Trophoblast cell (in vitro differentiated cells and primary cell): ENCODE data around the gene KCNH2.

Experiments
- DNase-seq, 2 donors: peaks; one replicate each; pipeline ENCODE4 v3.0.0-alpha.2; 2016
- H2AFZ ChIP-seq: 2 replicates; pipeline ENCODE4 v1.6.1; 2013; ENCODE audit warnings: low read length, moderate library complexity, mild to moderate bottlenecking; ENCODE audit not compliant: insufficient read depth, poor library complexity
- H2AK5ac ChIP-seq: 2 replicates; pipeline ENCODE4 v1.6.1; 2013; ENCODE audit warnings: mild to moderate bottlenecking, low read length
- H2BK120ac ChIP-seq: 2 replicates; pipeline ENCODE4 v1.6.1; 2013; ENCODE audit warnings: low read length, mild to moderate bottlenecking, moderate library complexity; ENCODE audit not compliant: insufficient read depth, poor library complexity
- H2BK12ac ChIP-seq: 2 replicates; pipeline ENCODE4 v1.6.1; 2013; ENCODE audit warnings: mild to moderate bottlenecking, low read length, moderate library complexity
- H2BK5ac ChIP-seq: 2 replicates; pipeline ENCODE4 v1.6.1; 2013; ENCODE audit warnings: low read length, low read depth, moderate library complexity, mild to moderate bottlenecking; ENCODE audit not compliant: poor library complexity
- H3K14ac ChIP-seq: 2 replicates; pipeline ENCODE4 v1.6.1; 2013; ENCODE audit warnings: mild to moderate bottlenecking, low read length
- H3K18ac ChIP-seq: 2 replicates; pipeline ENCODE4 v1.6.1; 2013; ENCODE audit warnings: mild to moderate bottlenecking, low read length
- H3K23ac ChIP-seq: 2 replicates; pipeline ENCODE4 v1.6.1; 2013; ENCODE audit warnings: low read length
- H3K27ac ChIP-seq: 2 replicates; pipeline ENCODE4 v1.5.1; 2013; ENCODE audit warnings: low read depth, mild to moderate bottlenecking, inconsistent platforms, low read length, moderate library complexity
- H3K27me3 ChIP-seq: 2 replicates; pipeline ENCODE4 v1.6.1; 2013; ENCODE audit warnings: inconsistent platforms, mild to moderate bottlenecking, low read length, moderate library complexity; ENCODE audit not compliant: insufficient read depth
- H3K36me3 ChIP-seq, 2 experiments: 1 replicate in 1 of 2; 2 replicates in 1 of 2; pipeline ENCODE4 v1.6.1; 2013; ENCODE audit warnings: low read length in 2 of 2, mild to moderate bottlenecking in 2 of 2, moderate library complexity in 1 of 2; ENCODE audit not compliant: insufficient read depth in 2 of 2, control insufficient read depth in 1 of 2
- H3K4ac ChIP-seq: 2 replicates; pipeline ENCODE4 v1.6.1; 2013; ENCODE audit warnings: low read depth, mild to moderate bottlenecking, low read length, moderate library complexity
- H3K4me1 ChIP-seq, 2 experiments: 1 replicate in 1 of 2; 2 replicates in 1 of 2; pipeline ENCODE4 v1.6.1; 2013; ENCODE audit warnings: low read length in 2 of 2, mild to moderate bottlenecking in 2 of 2, moderate library complexity in 1 of 2; ENCODE audit not compliant: insufficient read depth in 2 of 2, control insufficient read depth in 1 of 2
- H3K4me2 ChIP-seq: 2 replicates; pipeline ENCODE4 v1.6.1; 2013; ENCODE audit warnings: inconsistent platforms, mild to moderate bottlenecking, low read length, moderate library complexity
- H3K4me3 ChIP-seq: 2 replicates; pipeline ENCODE4 v1.5.1; 2013; ENCODE audit warnings: mild to moderate bottlenecking, low read depth, low read length, inconsistent platforms
- H3K79me1 ChIP-seq: one replicate; pipeline ENCODE4 v1.6.1; 2013; ENCODE audit warnings: low read length
- H3K79me2 ChIP-seq: 2 replicates; pipeline ENCODE4 v1.6.1; 2013; ENCODE audit warnings: low read length, mild to moderate bottlenecking; ENCODE audit not compliant: control insufficient read depth, insufficient read depth, poor library complexity
- H3K9ac ChIP-seq: 2 replicates; pipeline ENCODE4 v1.6.1; 2013; ENCODE audit warnings: mild to moderate bottlenecking, low read length
- H3K9me3 ChIP-seq: 2 replicates; pipeline ENCODE4 v1.6.1; 2013; ENCODE audit warnings: low read depth, mild to moderate bottlenecking, control low read depth, inconsistent platforms, low read length; ENCODE audit not compliant: insufficient read depth
- H4K12ac ChIP-seq: 2 replicates; pipeline ENCODE4 v1.6.1; 2013; ENCODE audit warnings: low read depth, mild to moderate bottlenecking, low read length, moderate library complexity
- H4K8ac ChIP-seq: 2 replicates; pipeline ENCODE4 v1.6.1; 2013; ENCODE audit warnings: low read depth, mild to moderate bottlenecking, low read length, moderate library complexity
- H4K91ac ChIP-seq: one replicate; pipeline ENCODE4 v1.6.1; 2013; ENCODE audit warnings: low read depth, mild to moderate bottlenecking, low read length, moderate library complexity
- WGBS: extraction: QIAGEN DNeasy Blood & Tissue Kit; methylation state at CpG from one replicate; pipeline ENCODE4 v1.1.7; 2013; ENCODE audit warnings: missing lambda C conversion rate; ENCODE audit not compliant: insufficient read length, insufficient coverage; ENCODE audit errors: extremely low coverage; 5-methylcytosine and 5-hydroxymethylcytosine counted together

Gene KCNH2

DNA sequence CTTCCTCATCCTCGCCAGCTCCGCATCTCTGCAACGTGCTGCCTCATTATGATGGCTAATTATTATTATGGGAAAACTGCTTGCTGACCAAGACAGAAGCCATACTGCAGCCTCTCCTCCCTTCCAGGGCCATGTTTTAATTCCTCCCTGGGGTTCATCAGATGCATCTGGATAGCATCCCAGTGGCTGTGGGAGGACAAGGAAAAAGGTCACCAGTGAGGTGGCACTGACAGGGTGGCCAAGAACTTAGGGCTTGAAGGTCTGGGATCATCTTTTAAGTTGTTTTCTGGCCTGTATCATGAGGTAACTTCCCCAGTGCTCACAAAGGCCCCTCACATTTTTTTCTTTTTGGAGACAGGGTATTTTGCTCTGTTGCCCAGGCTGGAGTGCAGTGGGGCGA is 39.6 kb downstream of the KCNH2 start:
- Histone ChIP-seq H3K27me3 (no peaks in the 10 kb centered on the region), H2BK120ac (no peak overlapping the region), H2BK5ac (no peak overlapping the region), H3K4ac (no peak overlapping the region), H3K9ac (no peak overlapping the region), H2AK5ac (no peak overlapping the region), H3K23ac (no peak overlapping the region), H2BK12ac (no peak overlapping the region), H3K27ac (no peak overlapping the region), H4K91ac (no peak overlapping the region), H2AFZ (no peak overlapping the region), H3K79me2 (no peaks in the 10 kb centered on the region), H3K4me3 (no peak overlapping the region), H3K79me1 (no peaks in the 10 kb centered on the region), H3K14ac (no peak overlapping the region), H3K36me3 (no peaks in the 10 kb centered on the region), H3K4me1 (no peaks in the 10 kb centered on the region), H3K9me3 (no peaks in the 10 kb centered on the region), H3K4me2 (no peak overlapping the region), H4K8ac (no peak overlapping the region), H3K18ac (no peak overlapping the region), H4K12ac (no peak overlapping the region)
- DNase-seq = no peak
- WGBS = no CpG with 5 or more reads among the region's 4 CpGs

GRCh38 chr7:150937848-150938561 is 40.1 kb downstream of the KCNH2 start:
- no CpG with 5 or more reads among the region's 15 CpGs for WGBS
- H2BK5ac ChIP-seq = no peak overlapping the region
- H2BK120ac ChIP-seq = no peak overlapping the region
- H3K4ac ChIP-seq = no peak overlapping the region
- no peak overlapping the region for H4K12ac ChIP-seq
- no peak overlapping the region for H4K8ac ChIP-seq
- no peak overlapping the region for H3K14ac ChIP-seq
- H3K79me2 ChIP-seq = no peaks in the 10 kb centered on the region
- H3K4me1 ChIP-seq = no peaks in the 10 kb centered on the region
- H3K23ac ChIP-seq = no peak overlapping the region
- peak in 1 of 2 donors; percentile 5 for DNase-seq
- H2AFZ ChIP-seq = no peak overlapping the region
- no peaks in the 10 kb centered on the region for H3K27me3 ChIP-seq
- no peak overlapping the region for H3K18ac ChIP-seq
- no peaks in the 10 kb centered on the region for H3K9me3 ChIP-seq
- no peaks in the 10 kb centered on the region for H3K79me1 ChIP-seq
- no peak overlapping the region for H3K4me3 ChIP-seq
- no peak overlapping the region for H4K91ac ChIP-seq
- H2BK12ac ChIP-seq = no peak overlapping the region
- no peak overlapping the region for H3K4me2 ChIP-seq
- no peak overlapping the region for H3K27ac ChIP-seq
- H2AK5ac ChIP-seq = no peak overlapping the region
- no peaks in the 10 kb centered on the region for H3K36me3 ChIP-seq
- no peak overlapping the region for H3K9ac ChIP-seq

- Histone ChIP-seq H4K91ac (no peak overlapping the region), H2BK5ac (no peak overlapping the region), H3K4me1 (no peaks in the 10 kb centered on the region), H4K12ac (no peak overlapping the region), H2AFZ (no peak overlapping the region), H3K4me2 (no peak overlapping the region), H3K4me3 (no peak overlapping the region), H3K27ac (no peak overlapping the region), H4K8ac (no peak overlapping the region), H2BK120ac (no peak overlapping the region), H3K18ac (no peak overlapping the region), H3K14ac (no peak overlapping the region), H3K27me3 (no peaks in the 10 kb centered on the region), H3K9me3 (no peaks in the 10 kb centered on the region), H3K4ac (no peak overlapping the region), H3K79me2 (no peaks in the 10 kb centered on the region), H3K79me1 (no peaks in the 10 kb centered on the region), H3K23ac (no peak overlapping the region), H2AK5ac (no peak overlapping the region), H3K36me3 (no peaks in the 10 kb centered on the region), H3K9ac (no peak overlapping the region), H2BK12ac (no peak overlapping the region)
- DNase-seq = no peak
- no CpG with 5 or more reads among the region's 9 CpGs for WGBS
Observed at GRCh38 chr7:150936018-150936417, 42.1 kb downstream of the KCNH2 start.

DNA sequence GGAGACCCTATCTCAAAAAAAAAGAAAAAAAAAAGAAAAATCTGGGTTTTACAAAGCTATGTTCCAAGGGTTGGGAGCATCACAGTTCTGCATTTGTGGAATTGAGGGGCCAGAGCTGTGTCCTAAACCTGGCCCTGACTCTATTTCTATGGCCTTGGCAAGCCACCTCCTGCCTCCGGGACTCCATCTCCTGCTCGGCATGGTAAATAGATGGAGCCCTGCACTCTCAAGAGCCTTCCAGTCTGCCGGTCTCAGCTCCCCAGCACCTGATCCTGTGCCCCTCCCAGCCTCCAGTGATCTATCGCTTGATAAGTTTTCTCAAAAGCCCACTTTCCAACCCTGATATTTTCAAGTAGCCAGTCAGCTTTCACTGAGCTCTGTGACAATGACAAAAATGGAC is 43.0 kb downstream of the KCNH2 start:
- WGBS = no CpG with 5 or more reads among the region's 4 CpGs
- H2AFZ ChIP-seq = no peak overlapping the region
- no peaks in the 10 kb centered on the region for H3K36me3 ChIP-seq

More for the DNA sequence above, 43.0 kb downstream of the KCNH2 start:
- H4K12ac ChIP-seq = no peak overlapping the region
- no peak overlapping the region for H3K4me2 ChIP-seq
- no peaks in the 10 kb centered on the region for H3K27me3 ChIP-seq
- no peak overlapping the region for H3K9ac ChIP-seq
- H3K4me1 ChIP-seq = no peaks in the 10 kb centered on the region
- no peak for DNase-seq
- no peak overlapping the region for H4K91ac ChIP-seq
- H3K14ac ChIP-seq = no peak overlapping the region
- no peak overlapping the region for H4K8ac ChIP-seq
- no peak overlapping the region for H2AK5ac ChIP-seq
- H3K79me1 ChIP-seq = no peaks in the 10 kb centered on the region
- no peak overlapping the region for H3K4me3 ChIP-seq
- no peak overlapping the region for H3K4ac ChIP-seq
- no peaks in the 10 kb centered on the region for H3K9me3 ChIP-seq
- no peak overlapping the region for H3K27ac ChIP-seq
- no peak overlapping the region for H2BK12ac ChIP-seq
- H2BK120ac ChIP-seq = no peak overlapping the region
- H3K18ac ChIP-seq = no peak overlapping the region
- no peak overlapping the region for H2BK5ac ChIP-seq
- H3K23ac ChIP-seq = no peak overlapping the region
- H3K79me2 ChIP-seq = no peaks in the 10 kb centered on the region
